Esophagus muscularis mucosa (tissue), 3 donors: ENCODE results near the gene RHOT1.

Experiments used
- POLR2A ChIP-seq: fragments of 450-650 bp; IDR thresholded peaks from one replicate; pipeline ENCODE4 v1.6.1; 2017; ENCODE audit warnings: antibody characterized with exemption, moderate library complexity, mild to moderate bottlenecking, low read depth
- TF ChIP-seq, protein P1 (sequence below), 3 experiments: fragments of 200-600 bp in 2 of 3; fragments of 450-650 bp in 1 of 3; sonication (generic) in 2 of 3; IDR thresholded peaks; one replicate each; pipeline ENCODE4 v1.5.1; 2017 to 2019; ENCODE audit warnings: antibody characterized with exemption in 3 of 3, mild to moderate bottlenecking in 2 of 3, moderate library complexity in 1 of 3

GRCh38 chr17:32223703-32224102 lies 81.4 kb downstream of the RHOT1 start:
- TF ChIP-seq, protein P1, sequence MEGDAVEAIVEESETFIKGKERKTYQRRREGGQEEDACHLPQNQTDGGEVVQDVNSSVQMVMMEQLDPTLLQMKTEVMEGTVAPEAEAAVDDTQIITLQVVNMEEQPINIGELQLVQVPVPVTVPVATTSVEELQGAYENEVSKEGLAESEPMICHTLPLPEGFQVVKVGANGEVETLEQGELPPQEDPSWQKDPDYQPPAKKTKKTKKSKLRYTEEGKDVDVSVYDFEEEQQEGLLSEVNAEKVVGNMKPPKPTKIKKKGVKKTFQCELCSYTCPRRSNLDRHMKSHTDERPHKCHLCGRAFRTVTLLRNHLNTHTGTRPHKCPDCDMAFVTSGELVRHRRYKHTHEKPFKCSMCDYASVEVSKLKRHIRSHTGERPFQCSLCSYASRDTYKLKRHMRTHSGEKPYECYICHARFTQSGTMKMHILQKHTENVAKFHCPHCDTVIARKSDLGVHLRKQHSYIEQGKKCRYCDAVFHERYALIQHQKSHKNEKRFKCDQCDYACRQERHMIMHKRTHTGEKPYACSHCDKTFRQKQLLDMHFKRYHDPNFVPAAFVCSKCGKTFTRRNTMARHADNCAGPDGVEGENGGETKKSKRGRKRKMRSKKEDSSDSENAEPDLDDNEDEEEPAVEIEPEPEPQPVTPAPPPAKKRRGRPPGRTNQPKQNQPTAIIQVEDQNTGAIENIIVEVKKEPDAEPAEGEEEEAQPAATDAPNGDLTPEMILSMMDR (IDR thresholded peaks at IDR 0.05): no peak
- TF ChIP-seq POLR2A: no peak
